GM19025 (cell line): ENCODE measurements around the gene GAS7.
"Not testable (repeated sequence)": the region's sequence is repeated elsewhere in the genome, so short reads cannot be mapped to it uniquely, and the experiment has no call there.

Experiments
- ATAC-seq: cut with Tn5 transposase; IDR thresholded peaks from one replicate; pipeline ENCODE4 v1.9.1; 2021; ENCODE audit warnings: mild to moderate bottlenecking, low read depth, moderate library complexity; ENCODE audit not compliant: unreplicated experiment

Gene GAS7

DNA sequence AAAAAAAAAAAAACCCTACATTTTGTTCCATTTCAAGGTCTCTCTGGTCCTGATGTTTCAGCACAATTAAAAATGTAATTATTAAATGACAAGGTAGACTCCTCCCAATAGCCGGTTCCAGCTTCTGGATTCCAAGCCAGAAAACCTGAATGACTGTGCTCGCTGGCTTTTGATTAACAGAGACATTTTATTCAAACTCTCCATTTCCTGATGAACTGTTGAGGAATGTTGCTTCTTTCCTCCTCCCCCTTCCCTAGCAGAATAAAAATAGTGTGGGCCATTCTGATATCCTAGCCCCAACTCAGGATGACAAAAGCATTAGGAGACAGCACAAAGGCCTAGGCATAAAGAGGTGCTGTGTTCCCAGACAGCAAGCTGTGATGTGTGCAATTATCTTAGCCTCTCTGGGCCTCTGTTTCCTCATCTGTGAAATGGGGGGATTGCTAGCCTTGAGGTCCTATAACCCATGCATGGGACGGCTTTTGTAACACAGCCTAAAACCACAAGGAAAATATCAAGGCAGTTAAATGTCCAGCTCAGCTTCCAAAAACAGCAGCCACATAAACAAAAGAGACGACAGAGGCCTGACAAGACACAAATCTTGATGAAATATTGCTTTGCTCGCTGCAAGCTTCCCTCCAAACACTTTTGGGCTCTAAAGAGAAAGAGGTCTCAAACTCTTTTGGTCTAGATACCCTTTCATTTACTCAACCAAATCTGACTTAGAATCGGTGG is 166.1 kb downstream of the GAS7 start:
- no peak for ATAC-seq

- ATAC-seq = no peak
Measured at GRCh38 chr17:10031606-10032005, 166.8 kb downstream of the GAS7 start.

DNA sequence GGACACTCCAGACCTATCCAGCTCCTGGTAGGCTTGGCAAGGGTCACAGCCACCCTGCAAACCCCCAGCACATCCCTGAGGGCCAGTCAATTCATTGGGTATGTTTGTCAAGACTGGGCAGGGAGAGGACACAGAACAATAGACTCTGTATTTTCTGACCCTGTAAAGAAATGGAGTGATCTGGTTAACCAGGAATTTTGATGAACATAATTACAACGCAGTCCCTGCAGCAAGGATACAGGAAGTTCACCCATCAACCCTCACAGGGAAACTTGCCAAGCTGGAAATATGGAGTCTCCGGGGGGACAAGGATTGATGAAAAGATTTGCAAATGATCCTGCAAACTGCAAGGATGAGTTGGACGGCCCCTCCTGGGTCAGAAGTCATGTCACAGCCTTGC is 167.3 kb downstream of the GAS7 start:
- ATAC-seq = no peak

DNA sequence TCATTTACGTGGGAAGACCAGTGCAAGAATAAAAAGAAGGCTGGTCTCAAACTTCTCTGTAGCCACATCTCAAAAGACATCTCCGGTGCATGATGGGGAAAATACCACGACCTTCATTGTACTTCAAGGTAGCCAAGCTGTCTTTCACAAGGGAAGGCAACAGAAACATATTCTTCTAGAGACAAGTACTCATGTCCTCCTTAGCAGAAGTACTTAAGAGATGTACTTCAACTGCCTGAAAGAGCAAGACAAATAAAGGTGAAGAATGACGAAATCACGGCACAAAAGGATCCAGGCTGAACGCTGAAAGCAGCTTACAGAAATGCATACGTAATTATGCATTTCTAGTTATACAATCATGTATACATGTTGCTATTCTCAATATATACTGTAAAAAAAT is 169.3 kb downstream of the GAS7 start:
- no peak for ATAC-seq

GRCh38 chr17:10025976-10026901 is 172.2 kb downstream of the GAS7 start:
- ATAC-seq = no peak

DNA sequence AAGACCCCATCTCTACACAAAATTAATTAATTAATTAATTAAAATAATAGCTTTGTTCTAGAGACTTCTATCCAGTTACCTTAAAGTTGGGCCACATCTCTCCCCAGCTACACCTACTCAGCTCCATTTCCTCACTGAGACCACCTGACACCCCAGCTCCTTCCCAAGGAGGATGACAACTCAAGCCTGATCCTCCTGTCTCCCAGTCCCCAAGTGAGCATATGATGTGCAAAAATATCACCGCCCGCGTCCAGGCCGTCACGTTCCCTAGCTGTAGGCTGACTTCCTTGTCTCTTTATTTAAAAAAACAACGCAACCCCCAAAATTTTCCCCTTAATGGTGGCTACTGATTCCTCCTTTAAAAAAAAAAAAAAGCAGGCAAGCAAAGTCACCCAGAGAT is 173.2 kb downstream of the GAS7 start:
- no peak for ATAC-seq

DNA sequence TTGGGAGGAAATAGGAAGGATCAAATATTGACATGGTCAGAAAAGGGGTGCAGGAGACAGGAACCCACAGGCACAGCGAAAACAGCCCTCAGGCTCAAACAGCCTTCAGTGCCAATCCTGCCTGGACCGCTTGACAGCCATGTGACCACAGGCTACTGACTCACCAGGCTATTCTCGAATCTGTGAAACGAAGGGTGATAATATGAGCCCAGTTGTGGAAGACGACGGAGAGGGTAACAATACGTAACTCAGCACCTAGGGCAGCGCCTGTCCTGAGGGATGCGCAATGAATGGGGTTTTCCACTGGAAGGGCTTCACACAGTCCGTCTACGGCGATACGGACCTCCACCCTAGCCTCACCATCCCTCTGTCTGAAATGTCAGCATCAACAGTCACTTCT is 176.0 kb downstream of the GAS7 start:
- no peak for ATAC-seq

GRCh38 chr17:10021272-10021984 is 177.0 kb downstream of the GAS7 start:
- ATAC-seq = no peak

DNA sequence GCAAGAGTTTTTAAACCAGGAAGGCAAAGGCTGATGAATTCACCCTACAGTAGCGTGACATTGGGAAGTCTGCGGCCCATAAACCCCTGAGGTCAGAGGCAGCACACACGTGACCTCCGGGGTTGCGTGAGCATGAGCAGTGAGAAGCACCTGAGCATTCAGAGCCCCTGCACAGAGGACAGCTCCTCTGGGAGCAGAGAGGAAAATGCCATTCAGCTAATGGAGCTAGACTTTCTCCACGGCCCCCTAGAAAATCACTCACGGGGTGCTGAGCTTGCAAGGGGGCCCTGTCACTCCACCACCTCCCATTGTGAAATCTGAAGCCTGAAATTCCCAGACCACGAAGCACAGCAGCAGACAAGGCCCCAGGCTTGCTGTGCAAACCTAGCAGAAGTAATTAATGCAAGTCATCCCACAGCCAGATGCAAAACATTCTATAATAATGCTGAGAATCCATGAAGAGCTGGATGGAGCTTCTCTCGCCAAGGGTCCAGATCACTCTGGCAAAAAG is 178.4 kb downstream of the GAS7 start:
- no peak for ATAC-seq

DNA sequence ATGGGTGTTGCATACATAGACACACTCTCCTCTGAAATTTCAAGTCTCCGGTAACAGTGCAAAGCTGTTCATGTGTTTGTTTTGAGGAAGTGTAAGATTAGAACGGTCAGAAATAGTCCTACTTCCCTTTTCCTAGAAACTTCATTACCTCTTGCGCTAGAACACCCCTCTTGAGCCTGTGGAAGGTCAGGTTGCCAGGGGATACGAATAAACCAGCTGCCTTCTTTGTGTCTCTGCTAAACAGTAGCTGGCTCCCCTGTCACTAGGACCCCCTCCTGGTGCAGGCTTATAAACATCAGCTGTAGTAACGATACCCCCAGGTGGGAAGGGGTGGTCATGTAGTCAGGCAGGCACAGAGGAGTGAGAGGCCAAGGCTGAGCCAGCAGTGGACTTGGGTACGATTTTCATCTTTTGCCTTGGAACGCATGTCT is 179.9 kb downstream of the GAS7 start:
- no peak for ATAC-seq

DNA sequence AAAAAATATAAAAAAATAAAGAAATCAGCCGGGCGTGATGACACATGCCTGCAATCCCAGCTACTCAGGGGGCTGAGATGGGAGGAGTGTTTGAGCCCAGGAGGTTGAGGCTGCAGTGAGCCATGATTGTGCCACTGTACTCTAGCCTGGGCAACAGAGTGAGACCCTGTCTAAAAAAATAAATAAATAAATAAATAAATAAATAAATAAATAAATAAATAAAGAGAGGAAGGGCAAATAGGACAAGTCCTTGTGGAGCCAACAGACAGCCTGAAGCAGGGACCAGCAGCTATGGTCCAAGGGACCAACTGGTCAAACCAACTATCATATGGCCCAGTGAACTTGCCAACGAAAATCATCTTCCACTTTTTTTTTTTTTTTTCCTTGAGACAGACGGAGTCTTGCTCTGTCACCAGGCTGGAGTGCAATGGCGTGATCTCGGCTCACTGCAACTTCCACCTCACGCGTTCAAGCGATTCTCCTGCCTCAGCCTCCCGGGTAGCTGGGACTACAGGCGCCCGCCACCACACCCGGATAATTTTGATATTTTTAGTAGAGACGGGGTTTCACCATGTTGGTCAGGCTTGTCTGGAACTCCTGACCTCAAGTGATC is 181.3 kb downstream of the GAS7 start:
- ATAC-seq = not testable (repeated sequence)

DNA sequence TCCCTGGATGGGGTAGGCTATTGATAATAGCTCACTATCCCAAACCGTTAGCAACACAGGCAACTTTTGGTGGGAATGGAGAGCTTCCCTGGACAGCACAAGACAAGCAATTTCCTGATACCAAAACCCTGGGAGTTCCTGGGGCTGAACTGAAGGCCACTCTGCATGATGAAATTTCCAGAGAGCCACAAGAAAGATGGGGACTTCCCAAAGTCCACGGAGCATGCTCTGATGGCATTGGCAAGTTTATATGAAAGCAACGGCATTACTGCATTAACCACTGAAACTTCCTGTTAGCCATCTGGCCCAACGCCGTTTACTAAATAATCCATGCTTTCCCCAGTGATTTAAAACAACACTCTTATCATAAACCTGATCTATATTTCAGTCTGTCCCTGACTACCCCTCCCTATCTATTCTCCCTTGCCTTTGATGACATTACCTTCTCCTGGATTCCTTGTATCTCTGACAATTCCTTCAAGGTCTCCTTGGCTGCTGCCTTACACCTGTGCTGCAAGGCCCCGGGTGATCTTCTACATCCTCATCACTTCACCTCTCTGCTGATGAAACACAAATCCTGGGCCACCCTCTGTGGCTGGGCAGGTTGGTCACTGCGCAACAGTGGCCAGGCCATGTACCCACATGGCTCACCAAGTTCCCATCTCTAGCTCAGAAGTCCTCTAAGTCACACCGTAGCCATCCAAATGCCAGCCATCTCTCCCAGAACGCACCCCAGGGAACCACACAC is 184.9 kb downstream of the GAS7 start:
- ATAC-seq = peak; percentile 84

DNA sequence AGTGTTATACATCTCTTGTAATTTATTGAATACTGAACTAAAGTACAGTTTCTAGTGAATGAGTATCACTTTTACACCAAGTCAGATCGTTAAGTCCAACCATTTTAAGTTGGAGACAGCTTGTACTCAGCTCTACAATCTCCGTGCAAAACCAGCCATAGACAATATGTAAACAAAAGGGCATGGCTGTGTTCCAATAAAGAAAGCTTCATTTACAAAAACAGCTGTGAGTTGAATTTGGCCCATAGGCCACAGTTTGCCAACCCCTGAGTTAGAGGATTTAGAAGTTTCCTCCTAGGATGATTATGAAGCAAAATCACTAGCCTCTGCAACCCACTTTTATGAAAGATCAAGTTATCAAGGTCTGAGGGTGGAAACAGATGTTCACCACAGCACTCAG is 187.7 kb downstream of the GAS7 start:
- ATAC-seq = no peak

GRCh38 chr17:10003705-10004104 is 194.7 kb downstream of the GAS7 start:
- no peak for ATAC-seq

GRCh38 chr17:10002567-10003360 is 195.6 kb downstream of the GAS7 start:
- not testable (repeated sequence) for ATAC-seq

DNA sequence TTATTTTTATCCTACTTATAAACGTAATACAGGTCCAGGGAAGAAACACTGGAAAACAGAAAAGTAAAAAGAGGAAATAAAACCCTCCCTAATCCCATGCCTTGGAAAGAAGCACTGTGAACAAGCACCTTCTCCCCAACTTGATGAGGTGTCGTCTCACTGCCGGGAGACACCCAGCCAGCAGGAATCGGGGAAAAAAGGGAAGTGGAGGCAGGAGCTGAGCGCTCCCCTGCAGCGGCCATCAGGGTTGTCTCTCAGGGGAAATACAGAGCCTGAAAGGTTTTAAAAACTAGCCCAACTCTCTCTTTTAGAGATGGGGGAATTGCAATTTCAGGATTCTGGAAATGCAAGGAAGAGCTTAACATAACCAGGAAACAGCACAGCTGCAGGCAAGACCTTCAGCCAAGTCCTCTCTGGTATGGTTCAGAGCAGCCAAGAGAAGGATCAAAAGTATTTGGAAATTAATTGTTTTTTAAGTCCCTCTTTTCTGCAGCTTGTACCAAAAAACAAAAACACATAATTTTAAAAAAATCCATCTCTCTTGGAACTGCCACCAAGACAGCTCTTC is 197.0 kb downstream of the GAS7 start:
- ATAC-seq = no peak

- ATAC-seq = peak; percentile 81
Measured at GRCh38 chr17:9999919-10000695, 198.3 kb downstream of the GAS7 start.

DNA sequence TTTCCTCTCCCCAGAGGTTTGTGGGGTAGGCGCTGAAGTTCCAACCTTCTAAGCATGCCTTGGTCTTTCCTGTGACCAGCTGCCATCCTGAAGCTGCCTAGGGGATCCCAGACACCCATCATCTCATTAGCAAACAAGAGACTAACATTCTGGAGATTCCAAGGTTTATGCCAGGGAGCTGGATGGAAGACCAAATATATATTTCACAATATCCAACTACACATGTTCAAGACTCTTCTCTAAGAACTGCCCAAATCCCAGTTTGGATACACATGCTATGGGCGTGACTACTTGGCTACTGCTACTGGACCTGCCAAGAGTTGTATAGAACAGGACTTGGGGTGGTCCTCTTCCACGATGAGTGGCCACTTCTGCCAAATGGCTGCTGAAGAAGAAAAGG is 200.3 kb downstream of the GAS7 start:
- no peak for ATAC-seq
